Measurements from ENCODE around the gene GDF15. TPM values are rescaled to one million over a fixed set of nuclear protein-coding genes. Genes with fewer than 3 reads are reported as not detected.
A peak's percentile ranks its signal among the peaks of the same experiment; 100 is the strongest.
"Not testable (repeated sequence)": the region's sequence is repeated elsewhere in the genome, so short reads cannot be mapped to it uniquely, and the experiment has no call there.

The GDF15 gene
- total RNA-seq, 4 donors from 2014 or later: 0.57 to 0.89 (median 0.86) TPM; not detected in 1

- peaks cover 11% of the 10 kb centered on the region for H3K4me1 ChIP-seq
- no peak overlapping the region for H3K27ac ChIP-seq
- no peak overlapping the region for H3K4me3 ChIP-seq
- H3K36me3 ChIP-seq: peaks cover 11% of the 10 kb centered on the region
- H3K27me3 ChIP-seq: no peaks in the 10 kb centered on the region
- DNase-seq (ENCODE audit: low spot score in 2 of 2): no peak
- WGBS: 79% methylated on average over 6 of the region's 6 CpGs
- TF ChIP-seq, protein P1, sequence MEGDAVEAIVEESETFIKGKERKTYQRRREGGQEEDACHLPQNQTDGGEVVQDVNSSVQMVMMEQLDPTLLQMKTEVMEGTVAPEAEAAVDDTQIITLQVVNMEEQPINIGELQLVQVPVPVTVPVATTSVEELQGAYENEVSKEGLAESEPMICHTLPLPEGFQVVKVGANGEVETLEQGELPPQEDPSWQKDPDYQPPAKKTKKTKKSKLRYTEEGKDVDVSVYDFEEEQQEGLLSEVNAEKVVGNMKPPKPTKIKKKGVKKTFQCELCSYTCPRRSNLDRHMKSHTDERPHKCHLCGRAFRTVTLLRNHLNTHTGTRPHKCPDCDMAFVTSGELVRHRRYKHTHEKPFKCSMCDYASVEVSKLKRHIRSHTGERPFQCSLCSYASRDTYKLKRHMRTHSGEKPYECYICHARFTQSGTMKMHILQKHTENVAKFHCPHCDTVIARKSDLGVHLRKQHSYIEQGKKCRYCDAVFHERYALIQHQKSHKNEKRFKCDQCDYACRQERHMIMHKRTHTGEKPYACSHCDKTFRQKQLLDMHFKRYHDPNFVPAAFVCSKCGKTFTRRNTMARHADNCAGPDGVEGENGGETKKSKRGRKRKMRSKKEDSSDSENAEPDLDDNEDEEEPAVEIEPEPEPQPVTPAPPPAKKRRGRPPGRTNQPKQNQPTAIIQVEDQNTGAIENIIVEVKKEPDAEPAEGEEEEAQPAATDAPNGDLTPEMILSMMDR (IDR thresholded peaks at IDR 0.05): no peak
- no peak for TF ChIP-seq POLR2AphosphoS5 (IDR thresholded peaks at IDR 0.05)
- TF ChIP-seq POLR2A (IDR thresholded peaks at IDR 0.05): no peak
- TF ChIP-seq EP300 (IDR thresholded peaks at IDR 0.05): no peak
- no peaks in the 10 kb centered on the region for H3K9me3 ChIP-seq
Measured at GRCh38 chr19:18363787-18364186, 22.2 kb upstream of the GDF15 start.

GRCh38 chr19:18364277-18364825 is 21.6 kb upstream of the GDF15 start:
- H3K36me3 ChIP-seq; DNase-seq (ENCODE audit: low spot score in 2 of 2); H3K27me3 ChIP-seq; H3K9me3 ChIP-seq: not testable (repeated sequence)
- 54% methylated on average over 10 of the region's 11 CpGs for WGBS
- H3K27ac ChIP-seq: peak overlapping the region; percentile 15
- peaks cover 11% of the 10 kb centered on the region for H3K4me1 ChIP-seq
- peak overlapping the region; percentile 17 for H3K4me3 ChIP-seq

GRCh38 chr19:18364826-18365528 is 21.0 kb upstream of the GDF15 start:
- no peak for DNase-seq (ENCODE audit: low spot score in 2 of 2)
- TF ChIP-seq EP300 (IDR thresholded peaks at IDR 0.05): no peak
- TF ChIP-seq, protein P1 (IDR thresholded peaks at IDR 0.05): no peak
- TF ChIP-seq POLR2AphosphoS5 (IDR thresholded peaks at IDR 0.05): no peak
- TF ChIP-seq POLR2A (IDR thresholded peaks at IDR 0.05): no peak
- peak overlapping the region; percentile 15 for H3K27ac ChIP-seq
- H3K27me3 ChIP-seq: no peaks in the 10 kb centered on the region
- peaks cover 3% of the 10 kb centered on the region for H3K36me3 ChIP-seq
- WGBS: 16% methylated on average over 15 of the region's 15 CpGs
- peak overlapping the region; percentile 17 for H3K4me3 ChIP-seq
- H3K4me1 ChIP-seq: peaks cover 11% of the 10 kb centered on the region
- no peaks in the 10 kb centered on the region for H3K9me3 ChIP-seq

GRCh38 chr19:18366021-18366435 is 19.9 kb upstream of the GDF15 start:
- Histone ChIP-seq H3K4me3 (no peak overlapping the region), H3K36me3 (peaks cover 3% of the 10 kb centered on the region), H3K9me3 (no peaks in the 10 kb centered on the region), H3K4me1 (peaks cover 11% of the 10 kb centered on the region), H3K27me3 (no peaks in the 10 kb centered on the region), H3K27ac (no peak overlapping the region)
- no peak for DNase-seq (ENCODE audit: low spot score in 2 of 2)
- TF ChIP-seq, protein P1 (IDR thresholded peaks at IDR 0.05): no peak
- TF ChIP-seq POLR2A (IDR thresholded peaks at IDR 0.05): no peak
- no peak for TF ChIP-seq EP300 (IDR thresholded peaks at IDR 0.05)
- no peak for TF ChIP-seq POLR2AphosphoS5 (IDR thresholded peaks at IDR 0.05)
- 75% methylated on average over 2 of the region's 2 CpGs for WGBS

- no peak overlapping the region for H3K27ac ChIP-seq
Measured at GRCh38 chr19:18368504-18369222, 17.3 kb upstream of the GDF15 start.

More at GRCh38 chr19:18368504-18369222, 17.3 kb upstream of the GDF15 start:
- H3K36me3 ChIP-seq: no peaks in the 10 kb centered on the region
- no peak for DNase-seq (ENCODE audit: low spot score in 2 of 2)
- no peaks in the 10 kb centered on the region for H3K9me3 ChIP-seq
- no peaks in the 10 kb centered on the region for H3K27me3 ChIP-seq
- H3K4me3 ChIP-seq: no peak overlapping the region
- no peak for TF ChIP-seq POLR2A (IDR thresholded peaks at IDR 0.05)
- no peak for TF ChIP-seq EP300 (IDR thresholded peaks at IDR 0.05)
- TF ChIP-seq POLR2AphosphoS5 (IDR thresholded peaks at IDR 0.05): no peak
- TF ChIP-seq, protein P1 (IDR thresholded peaks at IDR 0.05): no peak
- peaks cover 17% of the 10 kb centered on the region for H3K4me1 ChIP-seq
- WGBS: 81% methylated on average over 14 of the region's 15 CpGs
